NCI-H1092 (cell line): ENCODE data around the gene PTGS2.
"Not testable (repeated sequence)": the region's sequence is repeated elsewhere in the genome, so short reads cannot be mapped to it uniquely, and the experiment has no call there.

Experiments used
- DNase-seq: peaks from one replicate; lab custom pipeline; 2025; lab: John Stamatoyannopoulos, UW

The PTGS2 gene

GRCh38 chr1:186670297-186671135, 9.7 kb downstream of the PTGS2 start:
- DNase-seq, result no peak

DNA sequence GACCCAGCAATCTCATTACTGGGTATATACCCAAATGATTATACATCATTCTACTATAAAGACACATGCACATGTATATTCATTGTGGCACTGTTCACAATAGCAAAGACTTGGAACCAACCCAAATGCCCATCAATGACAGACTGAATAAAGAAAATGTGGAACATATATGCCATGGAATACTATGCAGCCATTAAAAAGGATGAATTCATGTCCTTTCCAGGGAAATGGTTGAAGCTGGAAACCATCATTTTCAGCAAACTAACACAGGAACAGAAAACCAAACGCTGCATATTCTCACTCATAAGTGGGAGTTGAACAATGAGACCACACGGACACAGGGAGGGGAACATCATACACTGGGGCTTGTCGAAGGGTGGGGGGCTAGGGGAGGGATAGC, 10.4 kb downstream of the PTGS2 start:
- not testable (repeated sequence) for DNase-seq

- not testable (repeated sequence) for DNase-seq
Observed at GRCh38 chr1:186664217-186664616, 16.0 kb downstream of the PTGS2 start.

DNA sequence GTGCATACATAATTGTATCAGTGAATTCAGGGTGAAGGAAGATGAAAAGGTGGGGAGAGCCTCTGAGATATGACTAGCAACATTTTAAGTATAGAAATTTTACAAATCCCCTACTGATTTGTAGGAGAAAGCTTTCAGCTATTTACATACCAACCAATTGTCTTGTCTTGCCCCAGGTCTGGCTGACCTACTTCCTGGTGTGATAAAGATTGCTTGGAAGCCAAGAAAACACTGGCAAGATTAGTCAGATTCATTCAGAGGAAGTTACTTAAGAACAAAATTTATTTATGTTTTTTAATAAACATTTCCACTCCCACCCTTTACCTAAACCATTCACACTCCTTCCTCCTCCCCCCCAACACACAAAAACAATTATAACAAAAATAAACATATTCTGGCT, 17.5 kb downstream of the PTGS2 start:
- no peak for DNase-seq

- DNase-seq, result no peak
Observed at GRCh38 chr1:186659890-186660341, 20.3 kb downstream of the PTGS2 start.

DNA sequence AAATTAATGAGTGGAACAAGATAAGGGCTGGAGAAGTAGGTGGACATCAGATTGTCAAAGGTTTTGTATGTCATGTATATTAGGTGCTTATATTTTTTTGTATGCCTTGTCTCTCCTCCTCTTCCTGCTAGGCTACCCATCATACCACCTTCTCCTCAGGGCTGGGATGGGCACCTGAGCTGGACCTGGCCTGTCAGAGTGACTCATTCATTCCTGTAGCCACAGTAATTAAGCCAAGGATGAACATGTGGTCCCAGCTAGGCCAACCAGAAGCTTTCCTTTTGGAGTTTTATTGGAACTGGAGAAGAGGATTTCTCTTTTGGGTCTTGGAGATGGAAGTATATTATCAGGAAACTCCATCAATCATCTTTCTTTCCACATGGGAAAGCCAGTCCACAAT, 21.2 kb downstream of the PTGS2 start:
- no peak for DNase-seq

DNA sequence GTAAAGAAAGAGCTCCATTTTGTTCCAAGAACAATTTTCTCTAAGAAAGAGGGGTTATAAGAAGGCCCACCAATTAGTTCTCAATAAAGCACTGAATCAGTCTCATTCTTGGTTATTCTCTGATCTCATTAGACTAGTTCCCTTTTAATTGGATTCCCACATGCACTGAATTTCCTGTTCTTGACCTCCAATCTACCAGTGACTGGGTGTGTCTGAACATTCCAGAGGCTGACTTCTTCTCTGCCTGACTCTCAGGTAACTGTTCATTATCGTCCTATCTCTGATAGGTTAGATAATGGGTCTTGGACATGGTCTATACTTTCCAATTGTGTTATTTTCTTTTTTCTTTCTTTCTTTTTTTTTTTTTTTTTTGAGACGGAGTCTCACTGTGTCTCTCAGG, 22.7 kb downstream of the PTGS2 start:
- no peak for DNase-seq

DNA sequence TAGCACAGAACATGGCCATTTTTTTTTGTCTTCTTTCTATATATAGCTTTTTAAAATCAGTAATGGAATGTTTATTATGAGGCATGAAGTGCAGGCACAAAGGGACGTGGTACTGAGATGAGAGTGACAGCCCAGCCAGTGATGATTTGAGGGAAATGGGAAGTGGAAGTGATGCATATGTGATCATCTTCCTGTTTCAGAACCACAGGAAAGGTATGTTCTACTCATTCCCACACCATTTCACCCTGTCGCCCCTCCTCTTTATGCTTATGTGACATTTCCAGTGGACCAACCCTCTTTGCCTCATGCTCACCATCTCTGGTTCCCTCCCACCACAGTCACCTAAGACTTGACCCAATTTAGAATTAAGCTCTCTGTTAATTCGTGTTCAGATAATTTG, 24.3 kb downstream of the PTGS2 start:
- DNase-seq, result no peak

DNA sequence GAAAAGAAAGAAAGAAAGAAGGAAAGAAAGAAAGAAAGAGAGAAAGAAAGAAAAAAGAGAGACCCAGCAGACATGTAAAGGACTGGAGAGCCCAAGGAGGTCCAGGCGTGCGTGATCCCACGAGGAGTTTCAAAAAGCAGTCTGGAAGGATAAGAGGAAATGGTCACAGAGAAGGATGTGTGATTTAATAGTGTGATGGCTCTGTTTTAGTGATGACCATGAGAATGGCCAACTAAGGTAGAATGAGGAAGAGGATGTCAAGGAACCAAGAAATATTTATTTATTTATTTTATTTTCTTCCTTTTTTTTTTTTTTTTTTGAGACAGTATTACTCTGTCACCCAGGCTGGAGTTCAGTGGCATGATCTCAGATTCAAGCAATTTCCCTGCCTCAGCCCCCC, 25.5 kb downstream of the PTGS2 start:
- DNase-seq, result no peak

GRCh38 chr1:186653312-186653711, 26.9 kb downstream of the PTGS2 start:
- DNase-seq, result no peak

DNA sequence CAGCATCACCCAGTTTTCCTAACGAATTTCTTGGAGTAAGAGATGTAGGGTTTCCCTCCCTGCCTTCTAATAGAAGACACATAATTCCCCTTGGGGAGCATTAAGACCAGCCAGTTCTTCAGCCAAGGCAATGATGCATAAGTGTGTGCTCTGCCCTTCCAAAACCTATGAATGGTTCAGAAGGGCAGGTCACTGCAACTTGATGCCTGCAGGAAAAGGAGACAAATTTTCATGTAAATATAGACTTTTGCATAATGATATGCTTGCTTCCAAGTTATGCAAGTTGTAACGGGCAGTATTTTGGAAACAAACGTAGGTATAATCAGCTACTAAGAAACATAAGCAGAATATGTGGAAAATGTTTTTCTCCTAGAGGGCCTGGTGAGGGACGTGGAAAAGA, 31.6 kb downstream of the PTGS2 start:
- DNase-seq, result no peak

DNA sequence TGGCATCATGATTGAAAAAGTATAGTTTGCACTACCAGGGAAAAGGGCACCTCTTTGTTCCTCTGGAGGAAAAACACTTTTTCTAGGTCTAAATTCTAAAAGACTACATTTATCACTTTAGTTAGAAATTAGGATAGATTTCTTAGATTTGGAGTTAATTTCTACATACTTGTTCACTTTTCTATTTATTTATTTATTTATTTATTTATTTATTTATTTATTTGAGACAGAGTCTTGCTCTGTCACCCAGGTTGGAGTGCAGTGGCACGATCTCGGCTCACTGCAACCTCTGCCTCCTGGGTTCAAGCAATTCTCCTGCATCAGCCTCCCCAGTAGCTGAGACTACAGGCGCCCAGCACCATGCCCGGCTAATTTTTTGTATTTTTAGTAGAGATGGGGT, 32.2 kb downstream of the PTGS2 start:
- DNase-seq, result not testable (repeated sequence)

DNA sequence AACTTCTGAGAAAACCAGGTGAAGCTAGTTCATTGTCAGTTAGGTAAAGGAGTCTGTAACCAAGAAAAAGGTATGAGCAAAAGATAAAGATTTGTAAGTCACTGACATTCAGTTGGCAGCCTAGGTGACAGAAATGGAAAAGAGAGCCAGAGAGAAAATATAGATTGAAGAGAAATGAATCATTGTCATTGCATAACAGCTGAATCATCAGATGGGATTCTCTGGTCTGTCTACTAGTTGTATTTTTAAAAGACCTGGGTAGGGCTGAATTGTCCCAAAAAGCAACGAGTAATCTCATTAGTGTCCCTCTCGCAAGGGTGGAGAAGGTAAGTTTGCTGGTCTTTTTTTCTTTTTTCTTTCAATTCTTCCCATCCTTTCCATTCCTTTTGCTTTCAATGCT, 36.6 kb downstream of the PTGS2 start:
- no peak for DNase-seq

DNA sequence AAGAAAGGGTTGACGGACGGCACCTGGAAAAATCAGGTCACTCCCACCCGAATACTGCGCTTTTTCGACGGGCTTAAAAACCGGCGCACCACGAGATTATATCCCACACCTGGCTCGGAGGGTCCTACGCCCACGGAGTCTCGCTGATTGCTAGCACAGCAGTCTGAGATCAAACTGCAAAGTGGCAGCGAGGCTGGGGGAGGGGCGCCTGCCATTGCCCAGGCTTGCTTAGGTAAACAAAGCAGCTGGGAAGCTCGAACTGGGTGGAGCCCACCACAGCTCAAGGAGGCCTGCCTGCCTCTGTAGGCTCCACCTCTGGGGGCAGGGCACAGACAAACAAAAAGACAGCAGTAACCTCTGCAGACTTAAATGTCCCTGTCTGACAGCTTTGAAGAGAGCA, 42.7 kb downstream of the PTGS2 start:
- DNase-seq, result not testable (repeated sequence)

DNA sequence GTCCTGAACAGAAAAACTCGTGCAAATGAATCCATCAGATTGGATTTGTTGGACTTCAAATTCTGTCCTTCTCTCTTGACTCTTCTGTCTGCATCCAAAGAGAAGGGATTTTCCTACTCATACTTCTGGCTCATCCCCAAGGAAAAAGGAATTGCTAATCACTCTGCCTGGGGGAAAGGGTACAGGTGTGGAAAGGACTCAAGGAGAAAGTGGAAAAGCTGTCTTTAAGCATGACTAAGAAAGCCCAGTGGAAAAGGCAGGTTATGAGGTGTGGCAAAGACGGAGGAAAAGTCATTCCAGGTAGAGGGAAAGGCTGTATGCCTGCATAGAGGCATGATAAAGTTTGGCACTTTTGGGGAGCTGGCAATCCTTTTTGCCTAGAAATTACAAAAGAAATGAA, 43.4 kb downstream of the PTGS2 start:
- no peak for DNase-seq

DNA sequence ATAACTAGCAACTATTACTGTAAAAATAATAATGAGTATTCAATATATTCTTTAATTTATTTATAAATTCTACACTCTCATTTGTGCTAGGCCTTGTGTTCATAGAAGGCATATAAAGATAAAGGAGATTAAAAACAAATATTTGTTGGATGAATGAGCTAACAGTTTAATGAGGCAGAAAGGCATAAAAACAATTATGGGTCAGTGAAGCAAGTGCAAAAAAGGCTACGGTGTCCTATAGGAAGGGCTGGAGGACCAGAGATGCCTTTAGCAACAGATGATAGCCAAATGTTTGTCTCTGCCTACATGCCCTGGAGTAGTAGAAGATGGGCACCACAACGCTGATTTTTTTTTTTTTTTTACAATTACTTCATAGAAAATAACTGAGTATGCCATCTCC, 45.7 kb downstream of the PTGS2 start:
- DNase-seq, result no peak

GRCh38 chr1:186633116-186633515, 47.1 kb downstream of the PTGS2 start:
- no peak for DNase-seq

GRCh38 chr1:186629341-186629740, 50.9 kb downstream of the PTGS2 start:
- no peak for DNase-seq

DNA sequence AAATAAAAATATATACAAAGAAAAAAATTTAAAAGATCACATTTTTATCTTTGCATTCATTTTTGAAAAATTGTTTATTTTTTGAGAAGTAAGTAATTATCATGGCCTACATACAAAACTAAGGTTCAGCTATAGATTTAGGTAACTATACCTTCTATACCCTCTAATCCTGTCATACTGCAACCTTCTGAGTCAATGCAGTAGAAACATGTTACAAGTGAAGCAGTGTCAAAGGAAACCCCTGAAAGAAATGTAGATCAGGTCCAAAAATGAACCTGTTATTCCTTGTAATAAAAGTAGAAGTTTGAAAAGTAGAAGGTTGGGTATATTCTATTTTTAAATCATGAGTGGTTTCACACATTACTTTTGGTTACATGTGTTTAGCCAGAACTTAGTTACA, 51.3 kb downstream of the PTGS2 start:
- no peak for DNase-seq

GRCh38 chr1:186627019-186627418, 53.2 kb downstream of the PTGS2 start:
- no peak for DNase-seq

GRCh38 chr1:186626356-186626932, 53.8 kb downstream of the PTGS2 start:
- DNase-seq, result no peak

DNA sequence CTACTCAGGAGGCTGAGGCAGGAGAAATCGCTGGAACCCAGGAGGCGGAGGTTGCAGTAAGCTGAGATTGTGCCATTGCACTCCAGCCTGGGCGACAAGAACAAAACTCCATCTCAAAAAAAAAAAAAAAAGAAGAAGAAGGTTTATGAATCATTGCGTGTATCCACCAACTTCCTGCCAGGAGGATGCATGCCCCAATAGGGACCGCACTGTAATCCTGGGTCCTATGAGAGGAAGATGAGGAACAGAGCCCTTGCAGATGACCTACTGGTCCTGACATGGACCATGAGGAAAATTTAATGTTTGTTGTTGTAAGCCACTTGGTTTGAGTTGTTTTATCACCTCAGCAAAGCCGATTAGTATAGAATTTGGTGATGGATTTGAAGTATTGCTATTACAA, 56.7 kb downstream of the PTGS2 start:
- no peak for DNase-seq
